Skeletal muscle satellite cell (primary cell): Measurements from ENCODE around the gene NBEAL2.

Experiments used
- H3K27me3 ChIP-seq: 2 replicates; pipeline ENCODE4 v1.7.0; 2013; ENCODE audit warnings: low read length; ENCODE audit not compliant: control insufficient read depth, insufficient read depth
- H3K36me3 ChIP-seq: 2 replicates; pipeline ENCODE4 v1.7.0; 2013; ENCODE audit warnings: mild to moderate bottlenecking, control low read depth, low read length; ENCODE audit not compliant: insufficient read depth
- H3K4me1 ChIP-seq: 2 replicates; pipeline ENCODE4 v1.7.0; 2013; ENCODE audit warnings: low read length; ENCODE audit not compliant: control insufficient read depth, insufficient read depth
- H3K4me2 ChIP-seq: 2 replicates; pipeline ENCODE4 v1.7.0; 2013; ENCODE audit warnings: mild to moderate bottlenecking, low read length
- H3K4me3 ChIP-seq: 2 replicates; pipeline ENCODE4 v1.7.0; 2013; ENCODE audit warnings: low read length
- H3K9ac ChIP-seq: 2 replicates; pipeline ENCODE4 v1.7.0; 2013; ENCODE audit warnings: mild to moderate bottlenecking, low read depth, low read length, moderate library complexity
- H3K9me3 ChIP-seq: replicated peaks from 2 replicates; pipeline ENCODE4 v1.7.0; 2013; ENCODE audit warnings: mild to moderate bottlenecking, control low read depth, low read length

NBEAL2 gene

GRCh38 chr3:46946856-46947545 lies 32.5 kb upstream of the NBEAL2 start:
- H3K9ac ChIP-seq: no peak overlapping the region
- no peaks in the 10 kb centered on the region for H3K9me3 ChIP-seq
- H3K4me3 ChIP-seq: no peak overlapping the region
- H3K36me3 ChIP-seq: peaks cover 25% of the 10 kb centered on the region
- peaks cover 32% of the 10 kb centered on the region for H3K4me1 ChIP-seq
- no peaks in the 10 kb centered on the region for H3K27me3 ChIP-seq
- H3K4me2 ChIP-seq: peak overlapping the region; percentile 8

- H3K4me2 ChIP-seq: peak overlapping the region; percentile 8
- H3K9me3 ChIP-seq: no peaks in the 10 kb centered on the region
- no peak overlapping the region for H3K4me3 ChIP-seq
- H3K27me3 ChIP-seq: no peaks in the 10 kb centered on the region
- H3K9ac ChIP-seq: no peak overlapping the region
- H3K36me3 ChIP-seq: peaks cover 23% of the 10 kb centered on the region
- peaks cover 32% of the 10 kb centered on the region for H3K4me1 ChIP-seq
Measured at GRCh38 chr3:46947546-46947901, 31.9 kb upstream of the NBEAL2 start.

- no peaks in the 10 kb centered on the region for H3K27me3 ChIP-seq
- H3K4me3 ChIP-seq: no peak overlapping the region
- H3K36me3 ChIP-seq: peaks cover 20% of the 10 kb centered on the region
- H3K4me1 ChIP-seq: peaks cover 32% of the 10 kb centered on the region
- no peak overlapping the region for H3K9ac ChIP-seq
- peak overlapping the region; percentile 8 for H3K4me2 ChIP-seq
- H3K9me3 ChIP-seq: no peaks in the 10 kb centered on the region
Measured at GRCh38 chr3:46947981-46948791, 31.3 kb upstream of the NBEAL2 start.

GRCh38 chr3:46948830-46949671 lies 30.4 kb upstream of the NBEAL2 start:
- H3K9ac ChIP-seq: no peak overlapping the region
- peaks cover 20% of the 10 kb centered on the region for H3K36me3 ChIP-seq
- no peak overlapping the region for H3K4me3 ChIP-seq
- peaks cover 27% of the 10 kb centered on the region for H3K4me1 ChIP-seq
- no peaks in the 10 kb centered on the region for H3K9me3 ChIP-seq
- no peak overlapping the region for H3K4me2 ChIP-seq
- H3K27me3 ChIP-seq: no peaks in the 10 kb centered on the region

GRCh38 chr3:46950177-46950576 lies 29.3 kb upstream of the NBEAL2 start:
- Histone ChIP-seq H3K36me3 (peaks cover 19% of the 10 kb centered on the region), H3K4me3 (no peak overlapping the region), H3K4me2 (no peak overlapping the region), H3K4me1 (peaks cover 30% of the 10 kb centered on the region), H3K9ac (no peak overlapping the region), H3K9me3 (no peaks in the 10 kb centered on the region), H3K27me3 (no peaks in the 10 kb centered on the region)

GRCh38 chr3:46950650-46951241 lies 28.7 kb upstream of the NBEAL2 start:
- Histone ChIP-seq H3K27me3 (no peaks in the 10 kb centered on the region), H3K4me3 (no peak overlapping the region), H3K4me1 (peaks cover 31% of the 10 kb centered on the region), H3K36me3 (peaks cover 13% of the 10 kb centered on the region), H3K9me3 (no peaks in the 10 kb centered on the region), H3K4me2 (no peak overlapping the region), H3K9ac (no peak overlapping the region)

GRCh38 chr3:46952813-46953212 lies 26.7 kb upstream of the NBEAL2 start:
- H3K4me1 ChIP-seq: peaks cover 22% of the 10 kb centered on the region

GRCh38 chr3:46953234-46954010 lies 26.0 kb upstream of the NBEAL2 start:
- Histone ChIP-seq H3K4me1 (peaks cover 16% of the 10 kb centered on the region), H3K9ac (no peak overlapping the region), H3K4me3 (no peak overlapping the region), H3K9me3 (no peaks in the 10 kb centered on the region), H3K4me2 (no peak overlapping the region), H3K27me3 (no peaks in the 10 kb centered on the region), H3K36me3 (peaks cover 5% of the 10 kb centered on the region)

More at GRCh38 chr3:46952813-46953212, 26.7 kb upstream of the NBEAL2 start:
- Histone ChIP-seq H3K27me3 (no peaks in the 10 kb centered on the region), H3K9ac (no peak overlapping the region), H3K4me3 (no peak overlapping the region), H3K4me2 (no peak overlapping the region), H3K36me3 (peaks cover 5% of the 10 kb centered on the region), H3K9me3 (no peaks in the 10 kb centered on the region)

GRCh38 chr3:46954178-46954577 lies 25.3 kb upstream of the NBEAL2 start:
- H3K4me2 ChIP-seq: no peak overlapping the region
- H3K4me1 ChIP-seq: peaks cover 9% of the 10 kb centered on the region

GRCh38 chr3:46955157-46955556 lies 24.3 kb upstream of the NBEAL2 start:
- no peak overlapping the region for H3K4me3 ChIP-seq
- peaks cover 15% of the 10 kb centered on the region for H3K4me1 ChIP-seq
- no peaks in the 10 kb centered on the region for H3K9me3 ChIP-seq

More at GRCh38 chr3:46954178-46954577, 25.3 kb upstream of the NBEAL2 start:
- no peaks in the 10 kb centered on the region for H3K9me3 ChIP-seq
- H3K4me3 ChIP-seq: no peak overlapping the region
- H3K36me3 ChIP-seq: no peaks in the 10 kb centered on the region
- no peak overlapping the region for H3K9ac ChIP-seq
- H3K27me3 ChIP-seq: no peaks in the 10 kb centered on the region

More at GRCh38 chr3:46955157-46955556, 24.3 kb upstream of the NBEAL2 start:
- H3K4me2 ChIP-seq: no peak overlapping the region
- H3K27me3 ChIP-seq: no peaks in the 10 kb centered on the region
- no peaks in the 10 kb centered on the region for H3K36me3 ChIP-seq
- H3K9ac ChIP-seq: no peak overlapping the region
